Activated naive CD4-positive, alpha-beta T cell treated with anti-CD3 and anti-CD28 coated beads, Interleukin-2, amount 10 ng/mL, durations not matched to agents 5 hours and 36 hours (primary cell): ENCODE measurements around the gene XK. TPM values are rescaled to one million over a fixed set of nuclear protein-coding genes. Genes with fewer than 3 reads are reported as not detected.

Experiments
- total RNA-seq, 2 experiments: library from RNA; stranded (reverse); gene quantifications; one replicate each; pipeline ENCODE4 v1.2.3, GENCODE V29; 2021

The XK gene, protein sequence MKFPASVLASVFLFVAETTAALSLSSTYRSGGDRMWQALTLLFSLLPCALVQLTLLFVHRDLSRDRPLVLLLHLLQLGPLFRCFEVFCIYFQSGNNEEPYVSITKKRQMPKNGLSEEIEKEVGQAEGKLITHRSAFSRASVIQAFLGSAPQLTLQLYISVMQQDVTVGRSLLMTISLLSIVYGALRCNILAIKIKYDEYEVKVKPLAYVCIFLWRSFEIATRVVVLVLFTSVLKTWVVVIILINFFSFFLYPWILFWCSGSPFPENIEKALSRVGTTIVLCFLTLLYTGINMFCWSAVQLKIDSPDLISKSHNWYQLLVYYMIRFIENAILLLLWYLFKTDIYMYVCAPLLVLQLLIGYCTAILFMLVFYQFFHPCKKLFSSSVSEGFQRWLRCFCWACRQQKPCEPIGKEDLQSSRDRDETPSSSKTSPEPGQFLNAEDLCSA
- not detected for total RNA-seq

DNA sequence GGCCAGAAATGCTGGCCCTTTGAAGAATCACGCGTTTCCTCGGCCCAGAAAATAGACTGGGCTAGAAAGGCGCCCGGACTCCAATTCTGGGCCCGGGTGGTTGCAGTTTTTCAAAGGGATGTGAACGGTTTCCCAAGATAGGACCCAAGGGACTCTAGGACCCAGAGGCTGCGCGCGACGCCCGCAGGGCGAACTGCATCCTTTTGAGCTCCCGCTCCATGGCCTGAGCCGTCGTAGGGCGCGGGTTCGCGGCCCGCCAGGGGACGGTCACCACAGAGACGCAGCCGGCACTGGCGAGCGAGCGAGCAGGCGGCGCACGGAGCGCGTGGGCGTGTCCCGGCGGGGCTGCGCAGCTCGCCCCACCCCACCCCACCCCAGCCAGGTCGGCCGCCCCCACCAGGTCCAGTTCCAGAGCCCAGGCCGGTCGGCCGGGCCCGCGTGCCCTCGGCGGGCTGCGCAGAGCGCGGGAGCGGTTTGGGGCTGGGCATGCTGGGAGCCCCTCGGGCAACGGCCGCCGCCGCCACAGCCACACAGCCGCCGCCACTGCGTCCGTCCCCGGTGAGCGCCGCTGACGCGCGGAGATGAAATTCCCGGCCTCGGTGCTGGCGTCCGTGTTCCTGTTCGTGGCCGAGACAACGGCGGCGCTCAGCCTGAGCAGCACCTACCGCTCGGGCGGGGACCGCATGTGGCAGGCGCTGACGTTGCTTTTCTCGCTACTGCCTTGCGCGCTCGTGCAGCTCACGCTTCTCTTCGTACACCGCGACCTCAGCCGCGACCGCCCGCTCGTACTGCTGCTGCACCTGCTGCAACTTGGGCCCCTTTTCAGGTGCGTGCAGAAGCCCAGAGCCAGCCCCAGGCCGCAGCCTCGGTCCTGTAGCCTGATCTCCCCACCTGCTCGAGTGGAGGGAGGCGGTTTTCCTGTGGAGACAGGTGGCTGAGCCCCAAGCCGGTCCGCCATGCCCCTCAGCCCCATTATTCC, at the start of gene XK:
TSS of gene XK (plus strand) at position 411 of the 979 bp plus-strand sequence. CDS start at position 582, 171 bp downstream.

DNA sequence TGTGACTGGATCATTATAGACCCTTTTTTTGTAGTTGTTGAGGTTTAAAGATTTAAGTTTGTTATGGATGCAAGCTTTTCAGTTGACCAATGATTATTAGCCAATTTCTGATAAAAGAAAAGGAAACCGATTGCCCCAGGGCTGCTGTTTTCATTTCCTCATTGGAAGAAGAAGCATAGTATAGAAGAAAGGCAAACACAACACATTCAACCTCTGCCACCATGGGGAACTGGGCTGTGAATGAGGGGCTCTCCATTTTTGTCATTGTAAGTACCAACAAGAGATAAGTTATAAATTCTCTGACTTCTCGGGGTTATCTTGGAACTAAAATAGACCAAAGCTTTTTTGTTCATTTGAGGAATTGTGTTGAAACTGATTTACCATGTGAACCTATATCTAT, 94.3 kb downstream of the XK start, which contains the start of gene CYBB:
TSS of gene CYBB (plus strand) at position 203 of the 400 bp plus-strand sequence. CDS start at position 222, 19 bp downstream.

Other genes with a start within 250 kb of the XK start
- under 1 TPM; 0.10 to 0.17 TPM for gene LANCL3, start 114.1 kb upstream of the XK start, total RNA-seq
- gene CYBB, start 94.3 kb downstream of the XK start, total RNA-seq: under 1 TPM; 0.07 to 0.08 TPM
- 10 to 100 TPM; 15.5 to 16.2 TPM for gene DYNLT3, start 161.8 kb downstream of the XK start, total RNA-seq